ENCODE measurements around the gene DCP1A. TPM values are rescaled to one million over a fixed set of nuclear protein-coding genes. Genes with fewer than 3 reads are reported as not detected.

DCP1A gene
- total and polyA plus RNA-seq, 9 donors = 11.5 to 34.1 (median 25.1) TPM

DNA sequence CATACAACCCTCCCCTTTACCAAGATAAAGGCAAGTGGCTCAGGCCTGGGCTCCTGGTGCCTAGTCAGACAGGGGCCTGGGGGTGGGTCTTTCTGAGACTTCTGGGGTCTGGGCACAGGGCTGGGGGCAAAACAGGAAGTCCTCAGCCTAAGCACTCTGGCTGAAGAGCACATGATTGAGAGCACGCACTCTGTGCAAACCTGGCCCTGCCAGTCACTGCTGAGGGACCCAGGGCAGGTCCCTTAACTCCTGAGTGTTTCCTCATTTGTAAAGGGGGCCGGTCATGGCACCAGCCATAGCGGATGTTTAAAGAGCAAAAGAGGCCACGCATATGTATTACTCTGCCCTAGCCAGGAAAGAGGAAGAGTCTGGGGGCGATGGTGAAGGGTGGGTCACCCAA is 107.5 kb downstream of the DCP1A start:
- H3K27ac ChIP-seq = no peak overlapping the region

GRCh38 chr3:53238886-53239285 is 108.5 kb downstream of the DCP1A start:
- peaks cover 15% of the 10 kb centered on the region for H3K4me1 ChIP-seq (ENCODE audit: insufficient read depth)
- 84 to 86% (median 84%) methylated on average over 4 of the region's 4 CpGs for WGBS, 3 donors
- DNase-seq = no peak
- no peaks in the 10 kb centered on the region for H3K27me3 ChIP-seq
- no peaks in the 10 kb centered on the region for H3K9me3 ChIP-seq
- intact Hi-C loops (cut with DNase I) = no loop called here
- H3K4me3 ChIP-seq = no peak overlapping the region
- no peak overlapping the region for H3K27ac ChIP-seq
- TF ChIP-seq EP300 (IDR thresholded peaks at IDR 0.05) (no peak), POLR2A (IDR thresholded peaks at IDR 0.05) (no peak)
- TF ChIP-seq, protein P1, sequence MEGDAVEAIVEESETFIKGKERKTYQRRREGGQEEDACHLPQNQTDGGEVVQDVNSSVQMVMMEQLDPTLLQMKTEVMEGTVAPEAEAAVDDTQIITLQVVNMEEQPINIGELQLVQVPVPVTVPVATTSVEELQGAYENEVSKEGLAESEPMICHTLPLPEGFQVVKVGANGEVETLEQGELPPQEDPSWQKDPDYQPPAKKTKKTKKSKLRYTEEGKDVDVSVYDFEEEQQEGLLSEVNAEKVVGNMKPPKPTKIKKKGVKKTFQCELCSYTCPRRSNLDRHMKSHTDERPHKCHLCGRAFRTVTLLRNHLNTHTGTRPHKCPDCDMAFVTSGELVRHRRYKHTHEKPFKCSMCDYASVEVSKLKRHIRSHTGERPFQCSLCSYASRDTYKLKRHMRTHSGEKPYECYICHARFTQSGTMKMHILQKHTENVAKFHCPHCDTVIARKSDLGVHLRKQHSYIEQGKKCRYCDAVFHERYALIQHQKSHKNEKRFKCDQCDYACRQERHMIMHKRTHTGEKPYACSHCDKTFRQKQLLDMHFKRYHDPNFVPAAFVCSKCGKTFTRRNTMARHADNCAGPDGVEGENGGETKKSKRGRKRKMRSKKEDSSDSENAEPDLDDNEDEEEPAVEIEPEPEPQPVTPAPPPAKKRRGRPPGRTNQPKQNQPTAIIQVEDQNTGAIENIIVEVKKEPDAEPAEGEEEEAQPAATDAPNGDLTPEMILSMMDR (IDR thresholded peaks at IDR 0.05) = no peak
- H3K36me3 ChIP-seq = no peaks in the 10 kb centered on the region

More for the DNA sequence above, 107.5 kb downstream of the DCP1A start:
- Histone ChIP-seq H3K4me1 (ENCODE audit: insufficient read depth) (peaks cover 18% of the 10 kb centered on the region), H3K4me3 (no peak overlapping the region), H3K27me3 (no peaks in the 10 kb centered on the region), H3K9me3 (no peaks in the 10 kb centered on the region), H3K36me3 (no peaks in the 10 kb centered on the region)
- intact Hi-C loops (cut with DNase I) = no loop called here
- WGBS, 3 donors = 92 to 94% (median 92%) methylated on average over 5 of the region's 5 CpGs
- TF ChIP-seq EP300 (IDR thresholded peaks at IDR 0.05) (no peak), POLR2A (IDR thresholded peaks at IDR 0.05) (no peak)
- TF ChIP-seq, protein P1 (IDR thresholded peaks at IDR 0.05) = no peak
- no peak for DNase-seq

GRCh38 chr3:53238051-53238850 is 109.1 kb downstream of the DCP1A start:
- no peak for DNase-seq
- H3K36me3 ChIP-seq = no peaks in the 10 kb centered on the region

DNA sequence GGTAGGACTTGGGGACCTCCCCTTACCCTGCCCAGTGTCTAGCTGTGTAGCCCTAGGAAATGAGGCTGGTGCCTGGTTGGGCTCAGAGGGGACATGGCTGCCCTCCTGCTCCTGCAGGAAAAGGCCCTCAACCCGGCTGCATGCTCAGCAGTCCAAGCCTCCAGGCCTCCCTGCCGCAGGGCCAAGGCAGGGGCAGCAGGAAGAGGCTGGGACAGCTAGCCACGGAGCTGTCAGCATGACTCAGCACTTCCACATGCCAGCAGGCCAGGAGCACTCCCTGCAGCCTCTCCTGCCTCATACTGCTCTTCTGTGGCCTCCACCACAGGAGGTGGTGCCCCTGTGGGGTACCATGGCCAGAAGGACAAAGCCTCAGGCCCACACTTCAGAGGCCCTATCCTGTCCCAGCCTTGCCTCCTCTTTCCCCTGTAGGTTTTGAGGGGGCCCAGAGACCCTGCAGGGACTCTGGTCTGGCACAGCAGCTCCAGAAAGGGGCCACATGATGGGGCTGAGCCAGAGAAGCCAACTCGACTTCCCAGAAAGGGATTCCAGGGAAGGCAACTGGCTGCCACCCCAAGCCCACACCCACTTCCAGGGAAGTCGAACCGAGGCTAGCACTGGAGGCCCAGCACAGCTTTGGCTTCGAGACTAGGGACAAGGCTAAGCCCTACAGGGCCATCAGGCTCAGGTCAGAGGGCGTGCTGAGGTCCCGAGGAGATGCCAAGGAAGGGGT is 111.1 kb downstream of the DCP1A start:
- H3K27me3 ChIP-seq = no peaks in the 10 kb centered on the region
- H3K4me1 ChIP-seq (ENCODE audit: insufficient read depth) = peaks cover 8% of the 10 kb centered on the region
- no peak overlapping the region for H3K4me3 ChIP-seq
- intact Hi-C loops (cut with DNase I) = no loop called here
- H3K27ac ChIP-seq = peak overlapping the region; percentile 2 to 29
- no peaks in the 10 kb centered on the region for H3K36me3 ChIP-seq
- peak; percentile 60 to 69 (median 67) for DNase-seq
- no peaks in the 10 kb centered on the region for H3K9me3 ChIP-seq
- 55 to 79% (median 64%) methylated on average over 6 to 9 of the region's 9 CpGs for WGBS, 3 donors
- no peak for TF ChIP-seq EP300 (IDR thresholded peaks at IDR 0.05)
- TF ChIP-seq POLR2A (IDR thresholded peaks at IDR 0.05) = no peak
- TF ChIP-seq, protein P1 (IDR thresholded peaks at IDR 0.05) = no peak

More at GRCh38 chr3:53238051-53238850, 109.1 kb downstream of the DCP1A start:
- WGBS, 3 donors = 85 to 95% (median 86%) methylated on average over 6 of the region's 6 CpGs
- no peak overlapping the region for H3K27ac ChIP-seq
- no peaks in the 10 kb centered on the region for H3K9me3 ChIP-seq
- TF ChIP-seq, protein P1 (IDR thresholded peaks at IDR 0.05) = no peak
- no peak for TF ChIP-seq EP300 (IDR thresholded peaks at IDR 0.05)
- TF ChIP-seq POLR2A (IDR thresholded peaks at IDR 0.05) = no peak
- peaks cover 10% of the 10 kb centered on the region for H3K4me1 ChIP-seq (ENCODE audit: insufficient read depth)
- no peak overlapping the region for H3K4me3 ChIP-seq
- intact Hi-C loops (cut with DNase I) = no loop called here
- H3K27me3 ChIP-seq = no peaks in the 10 kb centered on the region

All from ovary (tissue), 9 donors.